GM18873 (cell line): ENCODE measurements around the gene DRC3.

Experiments
- ATAC-seq: cut with Tn5 transposase; IDR thresholded peaks from one replicate; pipeline ENCODE4 v1.9.1; 2021; ENCODE audit warnings: mild to moderate bottlenecking, moderate library complexity, moderate number of reproducible peaks; ENCODE audit not compliant: unreplicated experiment, low FRiP score

Gene DRC3

GRCh38 chr17:18041776-18042175, 69.1 kb downstream of the DRC3 start:
- no peak for ATAC-seq

- no peak for ATAC-seq
These were observed 70.3 kb downstream of the DRC3 start for GRCh38 chr17:18042983-18043382.

- no peak for ATAC-seq
These were observed 70.8 kb downstream of the DRC3 start for GRCh38 chr17:18043491-18043890.

GRCh38 chr17:18044609-18045008, 71.9 kb downstream of the DRC3 start:
- no peak for ATAC-seq

- ATAC-seq: no peak
These were observed 73.2 kb downstream of the DRC3 start for GRCh38 chr17:18045691-18046350.

GRCh38 chr17:18055597-18055996, 82.9 kb downstream of the DRC3 start:
- ATAC-seq: no peak

GRCh38 chr17:18056214-18056613, 83.6 kb downstream of the DRC3 start:
- no peak for ATAC-seq

- ATAC-seq: no peak
These were observed 86.6 kb downstream of the DRC3 start for GRCh38 chr17:18059283-18059682.

- no peak for ATAC-seq
These were observed 91.4 kb downstream of the DRC3 start for GRCh38 chr17:18064053-18064452.

- ATAC-seq: no peak
These were observed 92.9 kb downstream of the DRC3 start for GRCh38 chr17:18065546-18065945.
